Uterus (tissue), 4 donors: Measurements from ENCODE around the gene IFNAR1. TPM values are rescaled to one million over a fixed set of nuclear protein-coding genes. Genes with fewer than 3 reads are reported as not detected.

ENCODE experiments used
- DNase-seq, 2 donors: peaks; one replicate each; pipeline ENCODE4 v3.0.0-alpha.2; 2019 to 2020
- H3K27ac ChIP-seq, 2 donors: fragments of 200-600 bp; sonication (generic); 1 replicate in 1 of 2; 2 replicates in 1 of 2; pipeline ENCODE4 v1.5.1; 2016 to 2018
- H3K27me3 ChIP-seq, 2 donors: fragments of 200-600 bp; sonication (generic); one replicate each; pipeline ENCODE4 v1.5.1; 2018 to 2019; ENCODE audit warnings: control low read depth in 1 of 2
- H3K36me3 ChIP-seq, 2 donors: fragments of 200-600 bp; sonication (generic); one replicate each; pipeline ENCODE4 v1.5.1; 2019; ENCODE audit warnings: control low read depth in 1 of 2
- H3K4me1 ChIP-seq, 2 donors: fragments of 200-600 bp; sonication (generic); one replicate each; pipeline ENCODE4 v1.5.1; 2018 to 2019; ENCODE audit warnings: control low read depth in 1 of 2
- H3K4me3 ChIP-seq, 2 donors: fragments of 200-600 bp; sonication (generic); 1 replicate in 1 of 2; 2 replicates in 1 of 2; pipeline ENCODE4 v1.5.1; 2018 to 2019; ENCODE audit warnings: mild to moderate bottlenecking in 1 of 2
- H3K9me3 ChIP-seq, 2 donors: fragments of 200-600 bp; sonication (generic); one replicate each; pipeline ENCODE4 v1.5.1; 2019; ENCODE audit warnings: control low read depth in 1 of 2
- CTCF ChIP-seq, 4 experiments: fragments of 200-600 bp in 2 of 4; fragments of 450-650 bp in 2 of 4; sonication (generic) in 2 of 4; IDR thresholded peaks; one replicate each; pipeline ENCODE4 v1.5.1; 2016 to 2019; ENCODE audit warnings: antibody characterized with exemption in 4 of 4, mild to moderate bottlenecking in 2 of 4, moderate library complexity in 1 of 4
- POLR2A ChIP-seq, 2 donors: fragments of 450-650 bp; IDR thresholded peaks; one replicate each; pipeline ENCODE4 v1.6.1; 2016; ENCODE audit warnings: antibody characterized with exemption in 2 of 2, mild to moderate bottlenecking in 1 of 2, moderate library complexity in 1 of 2
- intact Hi-C: fragments of 100-400 bp; cut with DNase I; formaldehyde crosslinking; loops from one replicate; pipeline ENCODE4 v1.15.1; 2023; ENCODE audit warnings: low total_unique reads
- total RNA-seq, 4 donors: library from RNA; depleted of rRNA in 3 of 4; stranded (reverse); fragments of >200 nt in 3 of 4; gene quantifications; one replicate each; pipeline versions ENCODE4 v1.1.0 to v1.2.4, GENCODE V29; 2014 to 2023
- donor health status: DM: yes; HTN: yes; CAD: no.

Gene IFNAR1
- total RNA-seq, result 100 to 1,000 TPM in 1 of 4 donors, 10 to 100 TPM in 3; 26.8 to 115 (median 39.3) TPM

DNA sequence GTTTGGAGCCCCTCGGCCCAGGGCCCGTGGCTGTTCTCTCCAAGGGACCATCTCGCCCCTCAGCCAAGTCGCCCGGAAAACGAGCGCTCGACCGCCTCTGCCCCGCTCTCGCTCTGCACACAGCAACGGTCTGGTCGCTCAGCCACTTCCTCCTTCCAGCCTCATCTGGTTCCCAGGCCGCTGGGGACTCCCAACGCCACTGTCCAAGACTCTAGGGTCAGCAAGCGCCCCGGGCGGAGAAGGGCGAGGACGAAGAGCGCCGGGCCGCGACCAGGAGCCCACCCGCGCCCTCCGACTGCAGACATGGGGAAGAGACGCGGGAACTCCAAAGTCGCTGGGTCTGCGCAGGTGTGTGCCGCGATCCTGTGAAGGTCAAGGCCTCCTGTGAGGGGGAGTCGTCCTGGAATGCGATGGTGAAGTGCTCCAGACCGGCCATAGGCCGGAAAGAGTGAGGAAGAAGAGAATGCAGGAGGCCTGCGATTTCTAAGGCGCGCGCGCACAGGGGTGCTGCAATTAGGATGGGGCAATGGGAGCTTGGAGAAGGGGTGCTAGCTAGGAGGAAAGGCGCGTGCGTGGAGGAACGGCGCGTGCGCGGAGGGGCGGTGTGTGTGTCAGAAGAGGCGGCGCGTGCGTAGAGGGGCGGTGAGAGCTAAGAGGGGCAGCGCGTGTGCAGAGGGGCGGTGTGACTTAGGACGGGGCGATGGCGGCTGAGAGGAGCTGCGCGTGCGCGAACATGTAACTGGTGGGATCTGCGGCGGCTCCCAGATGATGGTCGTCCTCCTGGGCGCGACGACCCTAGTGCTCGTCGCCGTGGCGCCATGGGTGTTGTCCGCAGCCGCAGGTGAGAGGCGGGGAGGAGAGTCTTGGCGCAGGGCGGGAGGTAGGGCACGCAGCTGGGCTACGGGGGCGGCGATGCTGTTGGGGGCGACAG lies at the start of gene IFNAR1:
Gene IFNAR1 (plus strand): TSS at position 680 of the 931 bp plus-strand sequence. CDS start 86 bp downstream, at position 766.
- Histone ChIP-seq H3K4me3 (peak within 1 kb of the TSS; percentile 98 to 99), H3K9me3 (no peaks in the 10 kb centered on the region), H3K4me1 (peaks cover 0 to 7% of the 10 kb centered on the region in 2 donors), H3K27ac (peak within 1 kb of the TSS; percentile 99), H3K36me3 (no peaks in the 10 kb centered on the region), H3K27me3 (no peaks in the 10 kb centered on the region)
- peak; percentile 99 for DNase-seq
- TF ChIP-seq CTCF (IDR thresholded peaks at IDR 0.05) (peak in 1 of 4 experiments; percentile 7), POLR2A (IDR thresholded peaks at IDR 0.05) (peak; percentile 86 to 93)
- intact Hi-C loops, result no loop called here

DNA sequence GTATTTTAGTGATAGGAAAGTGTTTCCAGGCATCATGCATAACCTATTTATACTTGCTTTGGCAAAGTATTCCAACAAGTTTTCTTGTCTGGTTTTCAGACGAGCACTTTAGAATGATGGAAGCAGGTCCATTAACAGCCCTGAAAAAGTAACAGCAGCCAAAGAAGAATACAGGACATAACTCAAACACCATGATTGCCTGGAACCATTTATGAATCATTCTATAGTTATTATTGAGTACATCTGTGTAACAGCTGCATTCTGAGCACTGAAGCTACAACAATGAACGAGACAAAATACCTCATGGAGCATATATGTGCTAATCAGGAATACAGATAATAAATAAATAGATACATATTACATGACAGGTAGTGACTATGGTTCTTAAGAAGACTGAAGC lies 46.0 kb upstream of the IFNAR1 start:
- intact Hi-C loops, result no loop called here
- no peaks in the 10 kb centered on the region for H3K27me3 ChIP-seq
- TF ChIP-seq POLR2A (IDR thresholded peaks at IDR 0.05), result no peak
- no peak for TF ChIP-seq CTCF (IDR thresholded peaks at IDR 0.05)
- H3K36me3 ChIP-seq, result no peaks in the 10 kb centered on the region
- H3K27ac ChIP-seq, result no peak overlapping the region
- no peaks in the 10 kb centered on the region for H3K4me1 ChIP-seq
- DNase-seq, result no peak
- H3K9me3 ChIP-seq, result no peaks in the 10 kb centered on the region
- no peak overlapping the region for H3K4me3 ChIP-seq

DNA sequence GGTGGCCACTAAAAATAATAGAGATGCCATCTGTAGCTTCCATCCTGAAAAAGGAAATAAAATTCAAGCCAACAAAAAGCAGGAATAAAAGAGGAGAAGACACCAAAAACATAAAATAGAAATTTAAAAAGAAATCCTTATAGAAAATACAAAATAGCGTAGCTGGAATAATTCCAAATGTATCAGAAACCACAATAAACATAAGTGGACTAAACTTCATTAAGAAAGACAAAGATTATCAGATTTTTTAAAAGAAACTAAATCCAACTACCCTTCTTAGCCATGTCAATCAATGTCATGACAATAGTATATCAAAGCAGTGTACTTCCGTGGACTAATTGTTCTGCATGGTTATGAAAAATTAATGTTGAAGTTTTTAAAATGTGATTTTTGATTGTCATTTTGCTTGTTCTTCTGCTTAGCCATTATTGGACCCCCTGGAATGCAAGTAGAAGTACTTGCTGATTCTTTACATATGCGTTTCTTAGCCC lies 45.4 kb upstream of the IFNAR1 start:
- intact Hi-C loops, result no loop called here
- no peaks in the 10 kb centered on the region for H3K9me3 ChIP-seq
- no peak for DNase-seq

GRCh38 chr21:33281096-33281652 lies 43.6 kb upstream of the IFNAR1 start:
- H3K27ac ChIP-seq, result no peak overlapping the region
- no peaks in the 10 kb centered on the region for H3K4me1 ChIP-seq
- no peak overlapping the region for H3K4me3 ChIP-seq
- H3K36me3 ChIP-seq, result no peaks in the 10 kb centered on the region
- intact Hi-C loops, result no loop called here
- DNase-seq, result no peak
- no peak for TF ChIP-seq CTCF (IDR thresholded peaks at IDR 0.05)
- TF ChIP-seq POLR2A (IDR thresholded peaks at IDR 0.05), result no peak
- no peaks in the 10 kb centered on the region for H3K9me3 ChIP-seq
- H3K27me3 ChIP-seq, result no peaks in the 10 kb centered on the region

More for the DNA sequence above, 45.4 kb upstream of the IFNAR1 start:
- no peak overlapping the region for H3K4me3 ChIP-seq
- H3K4me1 ChIP-seq, result no peaks in the 10 kb centered on the region
- no peak overlapping the region for H3K27ac ChIP-seq
- no peaks in the 10 kb centered on the region for H3K36me3 ChIP-seq
- no peak for TF ChIP-seq POLR2A (IDR thresholded peaks at IDR 0.05)
- TF ChIP-seq CTCF (IDR thresholded peaks at IDR 0.05), result no peak
- no peaks in the 10 kb centered on the region for H3K27me3 ChIP-seq

DNA sequence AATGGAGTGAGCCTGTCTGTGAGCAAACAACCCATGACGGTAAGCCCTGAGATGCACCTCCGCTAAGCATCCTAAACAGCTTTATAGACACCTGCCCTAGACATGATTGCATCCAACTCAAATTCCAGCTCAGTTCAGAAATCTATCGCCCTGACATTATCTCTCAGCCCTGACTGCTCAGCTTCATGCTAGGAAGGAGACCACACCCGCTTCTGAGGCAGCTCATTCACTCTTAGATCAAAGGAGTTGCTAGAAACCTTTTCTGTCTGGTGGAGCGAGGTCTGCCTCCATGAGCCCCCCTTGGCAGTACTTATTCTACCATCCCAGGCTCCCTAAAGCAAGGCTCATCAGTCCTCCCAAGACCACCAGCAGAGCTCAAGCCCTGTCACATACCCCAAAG lies 41.6 kb upstream of the IFNAR1 start:
- Histone ChIP-seq H3K36me3 (no peaks in the 10 kb centered on the region), H3K4me3 (no peak overlapping the region), H3K27me3 (no peaks in the 10 kb centered on the region), H3K9me3 (no peaks in the 10 kb centered on the region), H3K27ac (no peak overlapping the region), H3K4me1 (peaks cover 0 to 6% of the 10 kb centered on the region in 2 donors)
- TF ChIP-seq CTCF (IDR thresholded peaks at IDR 0.05) (no peak), POLR2A (IDR thresholded peaks at IDR 0.05) (no peak)
- intact Hi-C loops, result no loop called here
- DNase-seq, result no peak
